ENCODE data around the gene ZNF554.

DNA sequence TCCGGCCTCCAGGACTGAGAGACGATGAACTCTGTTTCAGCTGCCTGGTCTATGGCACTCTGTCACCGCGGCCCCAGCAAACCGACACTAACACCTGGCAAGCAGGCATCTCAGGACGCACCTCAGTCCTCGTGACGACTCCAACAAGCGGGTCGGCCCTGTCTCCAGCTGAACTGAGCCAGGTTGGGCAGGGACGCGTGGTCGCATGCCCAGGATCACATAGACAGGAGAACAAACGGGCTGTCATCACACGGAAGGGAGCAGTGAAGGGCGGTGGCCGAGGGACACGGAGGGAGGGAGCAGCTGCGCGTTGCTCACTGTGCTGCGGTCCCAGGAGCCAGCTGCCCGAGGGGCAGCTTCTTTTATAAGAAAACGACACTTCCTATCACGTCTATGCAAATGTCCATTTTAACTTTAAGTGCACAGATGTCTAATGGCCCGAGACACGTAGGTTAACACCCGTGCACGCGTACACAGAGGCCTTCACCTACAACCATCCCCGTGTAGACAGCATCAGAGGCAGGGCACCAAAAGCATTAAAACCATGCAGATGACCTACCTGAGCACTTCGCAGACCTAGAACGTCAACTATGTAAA is 45.5 kb upstream of the ZNF554 start:
- TF ChIP-seq CTCF (conservative IDR thresholded peaks at IDR 0.05): no peak
- no peak for TF ChIP-seq ZFX (IDR thresholded peaks at IDR 0.05)

Data from C4-2B (cell line).